NCI-H1417 treated with DMSO at 0.1 percent for 48 hours (cell line): ENCODE data around the gene PAX3.
"Not testable (repeated sequence)": the region's sequence is repeated elsewhere in the genome, so short reads cannot be mapped to it uniquely, and the experiment has no call there.

Experiments
- DNase-seq: peaks from one replicate; lab custom pipeline; 2025; lab: John Stamatoyannopoulos, UW

Gene PAX3

GRCh38 chr2:222213049-222213448 is 85.7 kb downstream of the PAX3 start:
- no peak for DNase-seq

- DNase-seq, result no peak
These were observed 86.2 kb downstream of the PAX3 start for GRCh38 chr2:222212571-222212970.

GRCh38 chr2:222208010-222208690 is 90.6 kb downstream of the PAX3 start:
- no peak for DNase-seq

GRCh38 chr2:222205136-222205535 is 93.7 kb downstream of the PAX3 start:
- no peak for DNase-seq

GRCh38 chr2:222203041-222203440 is 95.8 kb downstream of the PAX3 start:
- no peak for DNase-seq

GRCh38 chr2:222196159-222196558 is 102.6 kb downstream of the PAX3 start:
- DNase-seq, result no peak

- no peak for DNase-seq
These were observed 104.1 kb downstream of the PAX3 start for GRCh38 chr2:222194669-222195068.

- no peak for DNase-seq
These were observed 105.3 kb downstream of the PAX3 start for GRCh38 chr2:222193328-222193983.

- no peak for DNase-seq
These were observed 118.2 kb downstream of the PAX3 start for GRCh38 chr2:222180619-222181018.

- no peak for DNase-seq
These were observed 119.2 kb downstream of the PAX3 start for GRCh38 chr2:222179592-222179991.

- DNase-seq, result no peak
These were observed 120.3 kb downstream of the PAX3 start for GRCh38 chr2:222178450-222178849.

GRCh38 chr2:222176890-222177289 is 121.9 kb downstream of the PAX3 start:
- peak; percentile 63 for DNase-seq

GRCh38 chr2:222174450-222174849 is 124.3 kb downstream of the PAX3 start:
- no peak for DNase-seq

- DNase-seq, result no peak
These were observed 129.5 kb downstream of the PAX3 start for GRCh38 chr2:222169346-222169745.

GRCh38 chr2:222167762-222168161 is 131.0 kb downstream of the PAX3 start:
- DNase-seq, result no peak

GRCh38 chr2:222160944-222161343 is 137.9 kb downstream of the PAX3 start:
- DNase-seq, result no peak

- no peak for DNase-seq
These were observed 138.7 kb downstream of the PAX3 start for GRCh38 chr2:222160125-222160524.

GRCh38 chr2:222159221-222159620 is 139.6 kb downstream of the PAX3 start:
- DNase-seq, result no peak

GRCh38 chr2:222155003-222155664 is 143.7 kb downstream of the PAX3 start:
- DNase-seq, result not testable (repeated sequence)
